ENCODE results near the gene RFC1.
A peak's percentile ranks its signal among the peaks of the same experiment; 100 is the strongest.
"Not testable (repeated sequence)": the region's sequence is repeated elsewhere in the genome, so short reads cannot be mapped to it uniquely, and the experiment has no call there.

The RFC1 gene

GRCh38 chr4:39305912-39306677 lies 60.1 kb downstream of the RFC1 start:
- no peak for DNase-seq (ENCODE audit: low read depth in 2 of 2)

- no peak for DNase-seq (ENCODE audit: low read depth in 2 of 2)
Measured at GRCh38 chr4:39304651-39305050, 61.5 kb downstream of the RFC1 start.

- DNase-seq (ENCODE audit: low read depth in 2 of 2), result no peak
Measured at GRCh38 chr4:39303871-39304270, 62.3 kb downstream of the RFC1 start.

GRCh38 chr4:39302901-39303300 lies 63.3 kb downstream of the RFC1 start:
- no peak for DNase-seq (ENCODE audit: low read depth in 2 of 2)

GRCh38 chr4:39295784-39296183 lies 70.4 kb downstream of the RFC1 start:
- DNase-seq (ENCODE audit: low read depth in 2 of 2), result no peak

- DNase-seq (ENCODE audit: low read depth in 2 of 2), result not testable (repeated sequence)
Measured at GRCh38 chr4:39292433-39292832, 73.7 kb downstream of the RFC1 start.

- no peak for DNase-seq (ENCODE audit: low read depth in 2 of 2)
Measured at GRCh38 chr4:39291686-39292085, 74.5 kb downstream of the RFC1 start.

- no peak for DNase-seq (ENCODE audit: low read depth in 2 of 2)
Measured at GRCh38 chr4:39287223-39287622, 78.9 kb downstream of the RFC1 start.

- DNase-seq (ENCODE audit: low read depth in 2 of 2), result no peak
Measured at GRCh38 chr4:39286263-39286662, 79.9 kb downstream of the RFC1 start.

- DNase-seq (ENCODE audit: low read depth in 2 of 2), result no peak
Measured at GRCh38 chr4:39285853-39286252, 80.3 kb downstream of the RFC1 start.

- DNase-seq (ENCODE audit: low read depth in 2 of 2), result no peak
Measured at GRCh38 chr4:39285111-39285795, 80.9 kb downstream of the RFC1 start.

GRCh38 chr4:39280770-39281169 lies 85.4 kb downstream of the RFC1 start:
- DNase-seq (ENCODE audit: low read depth in 2 of 2), result no peak

- no peak for DNase-seq (ENCODE audit: low read depth in 2 of 2)
Measured at GRCh38 chr4:39279416-39279815, 86.7 kb downstream of the RFC1 start.

- DNase-seq (ENCODE audit: low read depth in 2 of 2), result no peak
Measured at GRCh38 chr4:39278476-39278875, 87.7 kb downstream of the RFC1 start.

- not testable (repeated sequence) for DNase-seq (ENCODE audit: low read depth in 2 of 2)
Measured at GRCh38 chr4:39277661-39278060, 88.5 kb downstream of the RFC1 start.

GRCh38 chr4:39274503-39274902 lies 91.7 kb downstream of the RFC1 start:
- no peak for DNase-seq (ENCODE audit: low read depth in 2 of 2)

GRCh38 chr4:39263895-39264294 lies 102.3 kb downstream of the RFC1 start:
- DNase-seq (ENCODE audit: low read depth in 2 of 2), result no peak

- DNase-seq (ENCODE audit: low read depth in 2 of 2), result peak in 1 of 2 experiments; percentile 4
Measured at GRCh38 chr4:39259571-39260330, 106.4 kb downstream of the RFC1 start.

GRCh38 chr4:39256436-39256835 lies 109.7 kb downstream of the RFC1 start:
- no peak for DNase-seq (ENCODE audit: low read depth in 2 of 2)

GRCh38 chr4:39255871-39256270 lies 110.3 kb downstream of the RFC1 start:
- DNase-seq (ENCODE audit: low read depth in 2 of 2), result no peak

- DNase-seq (ENCODE audit: low read depth in 2 of 2), result peak; percentile 18 to 20
Measured at GRCh38 chr4:39255266-39255665, 110.9 kb downstream of the RFC1 start.

- no peak for DNase-seq (ENCODE audit: low read depth in 2 of 2)
Measured at GRCh38 chr4:39243462-39243861, 122.7 kb downstream of the RFC1 start.

All from fibroblast of skin of left quadriceps (primary cell).